Neural cell (in vitro differentiated cells): ENCODE data around the gene SDK1. TPM values are rescaled to one million over a fixed set of nuclear protein-coding genes. Genes with fewer than 3 reads are reported as not detected.

Experiments
- H2AFZ ChIP-seq: fragments of 200-600, 300-800 bp; sonication (generic), shearing (Covaris generic); 2 replicates; pipeline ENCODE4 v1.6.0; 2014; ENCODE audit warnings: low read depth, mild to moderate bottlenecking, antibody characterized with exemption, low read length, moderate library complexity
- H3F3A ChIP-seq: fragments of 200-600 bp; shearing (Covaris generic); 2 replicates; pipeline ENCODE4 v1.6.1; 2016; ENCODE audit warnings: mild to moderate bottlenecking, moderate library complexity, mixed read lengths, antibody characterized with exemption, low read length; ENCODE audit not compliant: insufficient read depth, poor library complexity, severe bottlenecking
- H3K27ac ChIP-seq: fragments of 200-600, 300-800 bp; sonication (generic), shearing (Covaris generic); 2 replicates; pipeline ENCODE4 v1.5.1; 2014; ENCODE audit warnings: mild to moderate bottlenecking, low read length, moderate library complexity
- H3K27me3 ChIP-seq: fragments of 300-800, 200-600 bp; sonication (generic), shearing (Covaris generic); 2 replicates; pipeline ENCODE4 v1.6.0; 2014; ENCODE audit warnings: mild to moderate bottlenecking, low read depth, low read length, moderate library complexity; ENCODE audit not compliant: insufficient read depth
- H3K36me3 ChIP-seq: fragments of 300-800, 200-600 bp; sonication (generic), shearing (Covaris generic); 2 replicates; pipeline ENCODE4 v1.5.1; 2014; ENCODE audit warnings: mild to moderate bottlenecking, antibody characterized with exemption, low read length, moderate library complexity; ENCODE audit not compliant: insufficient read depth
- H3K4me2 ChIP-seq: fragments of 300-800, 200-600 bp; sonication (generic), shearing (Covaris generic); 2 replicates; pipeline ENCODE4 v1.6.0; 2014; ENCODE audit warnings: mild to moderate bottlenecking, low read length
- H3K4me3 ChIP-seq: fragments of 300-800, 200-600 bp; sonication (generic), shearing (Covaris generic); 2 replicates; pipeline ENCODE4 v1.5.1; 2014; ENCODE audit warnings: mild to moderate bottlenecking, low read length, moderate library complexity
- H3K79me2 ChIP-seq: fragments of 200-600 bp; shearing (Covaris generic); replicated peaks from 2 replicates; pipeline ENCODE4 v1.6.0; 2014; ENCODE audit warnings: mild to moderate bottlenecking, low read length, moderate library complexity; ENCODE audit not compliant: insufficient read depth
- H3K9ac ChIP-seq: fragments of 300-800, 200-600 bp; sonication (generic), shearing (Covaris generic); 2 replicates; pipeline ENCODE4 v1.6.1; 2016; ENCODE audit warnings: mild to moderate bottlenecking, low read length, mixed read lengths
- H3K9me2 ChIP-seq: fragments of 200-600 bp; shearing (Covaris generic); 2 replicates; pipeline ENCODE4 v1.6.1; 2016; ENCODE audit warnings: mild to moderate bottlenecking, low read length, mixed read lengths; ENCODE audit not compliant: insufficient read depth
- H3K9me3 ChIP-seq: fragments of 200-600, 300-800 bp; sonication (generic), shearing (Covaris generic); 2 replicates; pipeline ENCODE4 v1.6.1; 2016; ENCODE audit warnings: mild to moderate bottlenecking, mixed run types, low read length, moderate library complexity, mixed read lengths
- H4K20me1 ChIP-seq: fragments of 200-600 bp; shearing (Covaris generic); 2 replicates; pipeline ENCODE4 v1.6.1; 2016; ENCODE audit warnings: mild to moderate bottlenecking, mixed run types; ENCODE audit not compliant: insufficient read depth
- EP300 ChIP-seq: fragments of 450-650 bp; conservative IDR thresholded peaks from 2 replicates; pipeline ENCODE4 v1.6.1; 2014; ENCODE audit warnings: antibody characterized with exemption, mild to moderate bottlenecking, moderate library complexity; ENCODE audit not compliant: poor library complexity, severe bottlenecking
- EZH2 ChIP-seq: fragments of 200-600, 300-800 bp; shearing (Covaris generic), sonication (generic); IDR thresholded peaks from 2 replicates; pipeline ENCODE4 v1.6.1; 2014; ENCODE audit warnings: antibody characterized with exemption, low read length, borderline replicate concordance, mild to moderate bottlenecking; ENCODE audit not compliant: insufficient read depth, poor library complexity, severe bottlenecking
- MXI1 ChIP-seq: fragments of 450-650 bp; conservative IDR thresholded peaks from 2 replicates; pipeline ENCODE4 v1.6.1; 2014; ENCODE audit warnings: antibody characterized with exemption, mild to moderate bottlenecking; ENCODE audit not compliant: poor library complexity, severe bottlenecking
- POLR2AphosphoS5 ChIP-seq: IDR thresholded peaks from 2 replicates; pipeline ENCODE4 v1.6.1; 2012
- RAD21 ChIP-seq: fragments of 450-650 bp; conservative IDR thresholded peaks from 2 replicates; pipeline ENCODE4 v1.6.1; 2014; ENCODE audit warnings: antibody characterized with exemption, mild to moderate bottlenecking, moderate library complexity
- SMC3 ChIP-seq: fragments of 450-650 bp; conservative IDR thresholded peaks from 2 replicates; pipeline ENCODE4 v1.6.1; 2014; ENCODE audit warnings: antibody characterized with exemption, mild to moderate bottlenecking, moderate library complexity; ENCODE audit not compliant: poor library complexity
- TAF1 ChIP-seq: IDR thresholded peaks from 2 replicates; pipeline ENCODE4 v1.6.1; 2012; ENCODE audit warnings: low read depth
- polyA plus RNA-seq: library from polyadenylated mRNA; depleted of rRNA; stranded (reverse); fragments of >200 nt; gene quantifications from 2 replicates; pipeline ENCODE4 v1.2.3, GENCODE V29; 2014
- TF ChIP-seq, protein P1 (sequence below): IDR thresholded peaks from 2 replicates; pipeline ENCODE4 v1.6.1; 2012; ENCODE audit warnings: borderline replicate concordance
- TF ChIP-seq, protein P2 (sequence below): fragments of 450-650 bp; IDR thresholded peaks from 2 replicates; pipeline ENCODE4 v1.5.1; 2014; ENCODE audit warnings: antibody characterized with exemption, mild to moderate bottlenecking, moderate library complexity; ENCODE audit not compliant: poor library complexity, severe bottlenecking

The SDK1 gene
- polyA plus RNA-seq, 1 donor from 2014 or later = 2.7 TPM

DNA sequence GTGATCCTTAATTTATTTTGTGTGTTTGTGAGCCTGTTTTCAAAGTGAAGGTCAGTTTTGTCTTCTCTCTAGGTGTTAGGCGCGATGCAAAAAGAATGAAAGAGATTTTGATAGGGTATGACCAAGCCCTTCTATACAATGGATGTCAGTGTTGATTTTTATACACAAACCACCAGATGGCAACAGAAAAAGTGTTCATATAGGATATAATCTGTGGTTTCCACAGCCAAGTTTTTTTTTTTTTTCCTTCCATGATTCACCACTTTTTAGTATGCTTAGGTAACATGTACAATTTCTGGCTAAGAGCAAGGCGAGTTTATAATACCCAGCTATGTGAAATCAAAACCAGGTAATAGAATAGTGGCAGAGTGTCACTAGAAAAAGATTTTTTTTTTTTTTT is 8.1 kb downstream of the SDK1 start:
- Histone ChIP-seq H4K20me1 (no peaks in the 10 kb centered on the region), H3K4me2 (no peak overlapping the region), H3K79me2 (no peaks in the 10 kb centered on the region), H3K9me3 (no peaks in the 10 kb centered on the region), H3F3A (no peaks in the 10 kb centered on the region), H3K9me2 (no peaks in the 10 kb centered on the region), H3K4me3 (no peak overlapping the region), H3K27ac (no peak overlapping the region), H3K36me3 (no peaks in the 10 kb centered on the region), H2AFZ (no peak overlapping the region), H3K9ac (no peak overlapping the region), H3K27me3 (no peaks in the 10 kb centered on the region)
- TF ChIP-seq RAD21 (peak; percentile 41), EZH2 (no peak), POLR2AphosphoS5 (no peak), EP300 (no peak), TAF1 (no peak), SMC3 (peak; percentile 42), MXI1 (no peak)
- TF ChIP-seq, protein P1, sequence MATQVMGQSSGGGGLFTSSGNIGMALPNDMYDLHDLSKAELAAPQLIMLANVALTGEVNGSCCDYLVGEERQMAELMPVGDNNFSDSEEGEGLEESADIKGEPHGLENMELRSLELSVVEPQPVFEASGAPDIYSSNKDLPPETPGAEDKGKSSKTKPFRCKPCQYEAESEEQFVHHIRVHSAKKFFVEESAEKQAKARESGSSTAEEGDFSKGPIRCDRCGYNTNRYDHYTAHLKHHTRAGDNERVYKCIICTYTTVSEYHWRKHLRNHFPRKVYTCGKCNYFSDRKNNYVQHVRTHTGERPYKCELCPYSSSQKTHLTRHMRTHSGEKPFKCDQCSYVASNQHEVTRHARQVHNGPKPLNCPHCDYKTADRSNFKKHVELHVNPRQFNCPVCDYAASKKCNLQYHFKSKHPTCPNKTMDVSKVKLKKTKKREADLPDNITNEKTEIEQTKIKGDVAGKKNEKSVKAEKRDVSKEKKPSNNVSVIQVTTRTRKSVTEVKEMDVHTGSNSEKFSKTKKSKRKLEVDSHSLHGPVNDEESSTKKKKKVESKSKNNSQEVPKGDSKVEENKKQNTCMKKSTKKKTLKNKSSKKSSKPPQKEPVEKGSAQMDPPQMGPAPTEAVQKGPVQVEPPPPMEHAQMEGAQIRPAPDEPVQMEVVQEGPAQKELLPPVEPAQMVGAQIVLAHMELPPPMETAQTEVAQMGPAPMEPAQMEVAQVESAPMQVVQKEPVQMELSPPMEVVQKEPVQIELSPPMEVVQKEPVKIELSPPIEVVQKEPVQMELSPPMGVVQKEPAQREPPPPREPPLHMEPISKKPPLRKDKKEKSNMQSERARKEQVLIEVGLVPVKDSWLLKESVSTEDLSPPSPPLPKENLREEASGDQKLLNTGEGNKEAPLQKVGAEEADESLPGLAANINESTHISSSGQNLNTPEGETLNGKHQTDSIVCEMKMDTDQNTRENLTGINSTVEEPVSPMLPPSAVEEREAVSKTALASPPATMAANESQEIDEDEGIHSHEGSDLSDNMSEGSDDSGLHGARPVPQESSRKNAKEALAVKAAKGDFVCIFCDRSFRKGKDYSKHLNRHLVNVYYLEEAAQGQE = no peak
- TF ChIP-seq, protein P2, sequence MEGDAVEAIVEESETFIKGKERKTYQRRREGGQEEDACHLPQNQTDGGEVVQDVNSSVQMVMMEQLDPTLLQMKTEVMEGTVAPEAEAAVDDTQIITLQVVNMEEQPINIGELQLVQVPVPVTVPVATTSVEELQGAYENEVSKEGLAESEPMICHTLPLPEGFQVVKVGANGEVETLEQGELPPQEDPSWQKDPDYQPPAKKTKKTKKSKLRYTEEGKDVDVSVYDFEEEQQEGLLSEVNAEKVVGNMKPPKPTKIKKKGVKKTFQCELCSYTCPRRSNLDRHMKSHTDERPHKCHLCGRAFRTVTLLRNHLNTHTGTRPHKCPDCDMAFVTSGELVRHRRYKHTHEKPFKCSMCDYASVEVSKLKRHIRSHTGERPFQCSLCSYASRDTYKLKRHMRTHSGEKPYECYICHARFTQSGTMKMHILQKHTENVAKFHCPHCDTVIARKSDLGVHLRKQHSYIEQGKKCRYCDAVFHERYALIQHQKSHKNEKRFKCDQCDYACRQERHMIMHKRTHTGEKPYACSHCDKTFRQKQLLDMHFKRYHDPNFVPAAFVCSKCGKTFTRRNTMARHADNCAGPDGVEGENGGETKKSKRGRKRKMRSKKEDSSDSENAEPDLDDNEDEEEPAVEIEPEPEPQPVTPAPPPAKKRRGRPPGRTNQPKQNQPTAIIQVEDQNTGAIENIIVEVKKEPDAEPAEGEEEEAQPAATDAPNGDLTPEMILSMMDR = peak; percentile 43

DNA sequence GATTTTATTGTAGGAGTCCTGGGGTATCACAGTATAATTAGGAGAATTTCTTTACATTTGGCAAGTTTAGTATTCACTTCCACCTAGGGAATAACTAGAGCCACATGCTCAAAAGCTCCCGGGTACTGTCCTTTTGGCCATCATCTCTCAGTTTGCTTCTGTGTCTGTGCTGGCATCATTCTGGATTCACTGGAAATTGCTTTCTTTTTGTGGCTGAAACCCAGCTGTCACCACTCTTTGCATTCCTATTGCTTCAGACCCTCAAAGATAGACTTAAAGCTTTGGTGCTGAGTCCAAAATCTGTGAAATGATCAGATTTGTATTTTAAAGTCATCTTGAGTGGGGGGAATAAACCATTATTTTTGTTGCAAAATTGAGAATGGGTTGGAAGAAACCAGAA is 8.9 kb downstream of the SDK1 start:
- Histone ChIP-seq H3K9ac (no peak overlapping the region), H3K27me3 (no peaks in the 10 kb centered on the region), H3K36me3 (no peaks in the 10 kb centered on the region), H3K9me3 (no peaks in the 10 kb centered on the region), H3K27ac (no peak overlapping the region), H3K4me2 (no peak overlapping the region), H3K9me2 (no peaks in the 10 kb centered on the region), H4K20me1 (no peaks in the 10 kb centered on the region), H3K79me2 (no peaks in the 10 kb centered on the region), H2AFZ (no peak overlapping the region), H3K4me3 (no peak overlapping the region), H3F3A (no peaks in the 10 kb centered on the region)
- TF ChIP-seq SMC3 = no peak
- no peak for TF ChIP-seq RAD21
- no peak for TF ChIP-seq TAF1

DNA sequence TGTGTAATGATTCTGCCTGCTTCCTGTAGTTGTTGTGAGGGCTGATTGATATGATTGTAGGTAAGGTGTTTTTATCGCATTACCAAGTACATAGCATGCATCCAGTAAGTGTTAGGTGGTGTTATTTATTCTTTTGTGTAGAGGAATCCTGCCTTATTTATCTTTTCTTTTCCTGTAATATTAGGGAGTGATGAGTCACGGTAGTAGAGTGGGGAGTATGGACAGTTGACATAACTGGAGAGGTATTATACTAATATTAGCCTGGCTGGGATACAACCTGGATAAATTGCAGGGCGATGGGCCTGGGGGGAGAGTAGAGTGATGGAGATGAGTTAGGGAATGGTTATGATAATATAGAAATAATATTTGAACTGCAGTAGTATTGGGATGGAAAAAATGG is 9.8 kb downstream of the SDK1 start:
- no peak for TF ChIP-seq EZH2
- TF ChIP-seq TAF1 = no peak
- TF ChIP-seq MXI1 = no peak
- TF ChIP-seq, protein P2 = no peak
- no peak for TF ChIP-seq RAD21
- no peak overlapping the region for H3K4me3 ChIP-seq
- H3K9me2 ChIP-seq = no peaks in the 10 kb centered on the region
- no peak overlapping the region for H2AFZ ChIP-seq
- no peak overlapping the region for H3K9ac ChIP-seq
- H3K36me3 ChIP-seq = no peaks in the 10 kb centered on the region
- H3K27me3 ChIP-seq = no peaks in the 10 kb centered on the region
- H3F3A ChIP-seq = no peaks in the 10 kb centered on the region
- no peak overlapping the region for H3K27ac ChIP-seq
- no peaks in the 10 kb centered on the region for H3K9me3 ChIP-seq
- no peaks in the 10 kb centered on the region for H4K20me1 ChIP-seq
- H3K79me2 ChIP-seq = no peaks in the 10 kb centered on the region
- H3K4me2 ChIP-seq = no peak overlapping the region
